Activated B cell treated with CpG ODN at 0.5 μM for 24 hours (primary cell): ENCODE measurements around the gene GPS2. TPM values are rescaled to one million over a fixed set of nuclear protein-coding genes. Genes with fewer than 3 reads are reported as not detected.
A peak's percentile ranks its signal among the peaks of the same experiment; 100 is the strongest.

Experiments
- ATAC-seq: fragments of 200-7000 bp; cut with Tn5 transposase; one replicate; pipeline ENCODE4 v1.10.0; 2021; ENCODE audit warnings: low read depth, mild to moderate bottlenecking, moderate library complexity
- CTCF ChIA-PET: fragments of 350-600 bp; sonication (Branson Sonifier 250); formaldehyde crosslinking; loops from one replicate; lab custom pipeline; 2021; ENCODE audit warnings: antibody characterized with exemption; lab: Charles Lee
- POLR2A ChIA-PET: fragments of 350-600 bp; sonication (Branson Sonifier 250); formaldehyde crosslinking; loops from one replicate; lab custom pipeline; 2021; ENCODE audit warnings: antibody characterized with exemption; lab: Charles Lee
- DNase-seq: peaks from one replicate; pipeline ENCODE4 v3.0.0; 2022
- H3K27ac Mint-ChIP-seq: one replicate; pipeline ENCODE4 v1.8.0; 2020; ENCODE audit warnings: mixed read lengths
- H3K27me3 Mint-ChIP-seq: one replicate; pipeline ENCODE4 v1.8.0; 2021; ENCODE audit warnings: mixed read lengths
- H3K36me3 Mint-ChIP-seq: one replicate; pipeline ENCODE4 v1.8.0; 2021; ENCODE audit warnings: low read depth, mixed read lengths
- H3K4me1 Mint-ChIP-seq: one replicate; pipeline ENCODE4 v1.8.0; 2021; ENCODE audit warnings: mixed read lengths
- H3K4me3 Mint-ChIP-seq: one replicate; pipeline ENCODE4 v1.8.0; 2020; ENCODE audit warnings: mild to moderate bottlenecking, mixed read lengths
- H3K9me3 Mint-ChIP-seq: one replicate; pipeline ENCODE4 v1.8.0; 2020; ENCODE audit warnings: mixed read lengths
- CTCF ChIP-seq: fragments of 200-600 bp; IDR thresholded peaks from one replicate; pipeline ENCODE4 v1.8.0; 2022; ENCODE audit warnings: antibody characterized with exemption, mild to moderate bottlenecking
- intact Hi-C: fragments of 100-400 bp; cut with micrococcal nuclease; formaldehyde crosslinking; loops from one replicate; pipeline ENCODE4 v1.15.1; 2024
- total RNA-seq: library from RNA; stranded (reverse); gene quantifications from 2 replicates; pipeline ENCODE4 v1.2.3, GENCODE V29; 2022

GPS2 gene
- total RNA-seq, 1 donor from 2014 or later = 105 TPM

- TF ChIP-seq CTCF = no peak
- no peaks in the 10 kb centered on the region for H3K9me3 Mint-ChIP-seq
- peaks cover 3% of the 10 kb centered on the region for H3K4me1 Mint-ChIP-seq
- no peak for DNase-seq
- ChIA-PET CTCF (interaction anchor here (0.9 kb wide), 1 partner anchor 24 kb away, joined by 3 read pairs; no protein-coding TSS in a partner anchor), POLR2A (interaction anchor here (0.8 to 1.5 kb wide), 2 partner anchors 14 to 27 kb away, joined by 3 to 4 read pairs; partner anchors contain the start of gene ACAP1)
- intact Hi-C loops = no loop called here
- no peak overlapping the region for H3K4me3 Mint-ChIP-seq
- H3K27me3 Mint-ChIP-seq = no peaks in the 10 kb centered on the region
- ATAC-seq = no peak
- H3K36me3 Mint-ChIP-seq = peaks cover 82% of the 10 kb centered on the region
- H3K27ac Mint-ChIP-seq = no peak overlapping the region
Measured at GRCh38 chr17:7322520-7323194, 7.5 kb upstream of the GPS2 start.

- ChIA-PET POLR2A (interaction anchor here (0.6 to 1.5 kb wide), 3 partner anchors 12 to 28 kb away, joined by 3 to 4 read pairs (median 3); partner anchors contain the start of gene ACAP1), CTCF (interaction anchor here (0.8 to 1.0 kb wide), 4 partner anchors 8 to 30 kb away, joined by 3 read pairs; no protein-coding TSS in a partner anchor)
- Mint-ChIP-seq H3K27me3 (no peaks in the 10 kb centered on the region), H3K36me3 (peaks cover 83% of the 10 kb centered on the region), H3K4me1 (peaks cover 4% of the 10 kb centered on the region), H3K4me3 (no peak overlapping the region), H3K27ac (no peak overlapping the region), H3K9me3 (no peaks in the 10 kb centered on the region)
- no peak for TF ChIP-seq CTCF
- DNase-seq (no peak), ATAC-seq (no peak)
- intact Hi-C loops = no loop called here
Measured at GRCh38 chr17:7321466-7321865, 6.3 kb upstream of the GPS2 start.

GRCh38 chr17:7318121-7318860 lies 3.1 kb upstream of the GPS2 start:
- peaks cover 67% of the 10 kb centered on the region for H3K36me3 Mint-ChIP-seq
- H3K27me3 Mint-ChIP-seq = no peaks in the 10 kb centered on the region
- intact Hi-C loops = no loop called here
- no peak for DNase-seq
- H3K27ac Mint-ChIP-seq = no peak overlapping the region
- CTCF ChIA-PET = interaction anchor here (1.3 kb wide), 1 partner anchor 11 kb away, joined by 3 read pairs; the partner anchor contains the start of gene NEURL4
- peaks cover 24% of the 10 kb centered on the region for H3K4me1 Mint-ChIP-seq
- POLR2A ChIA-PET = interaction anchor here (1.3 to 3.8 kb wide), 3 partner anchors 9 to 12 kb away, joined by 6 to 52 read pairs (median 12); partner anchors contain the start of gene NEURL4
- H3K4me3 Mint-ChIP-seq = peak overlapping the region; percentile 38
- TF ChIP-seq CTCF = no peak
- no peaks in the 10 kb centered on the region for H3K9me3 Mint-ChIP-seq
- ATAC-seq = no peak

GRCh38 chr17:7317161-7317803 lies 2.1 kb upstream of the GPS2 start:
- no peak for TF ChIP-seq CTCF
- DNase-seq = no peak
- no peak for ATAC-seq
- ChIA-PET CTCF (interaction anchor here (1.1 to 1.3 kb wide), 2 partner anchors 12 to 38 kb away, joined by 3 read pairs; partner anchors contain the start of gene NEURL4), POLR2A (interaction anchor here (1.3 to 3.8 kb wide), 3 partner anchors 8 to 13 kb away, joined by 6 to 52 read pairs (median 12); partner anchors contain the start of gene NEURL4)
- peaks cover 67% of the 10 kb centered on the region for H3K36me3 Mint-ChIP-seq
- H3K9me3 Mint-ChIP-seq = no peaks in the 10 kb centered on the region
- H3K4me1 Mint-ChIP-seq = peaks cover 34% of the 10 kb centered on the region
- no peak overlapping the region for H3K27ac Mint-ChIP-seq
- intact Hi-C loops = no loop called here
- H3K27me3 Mint-ChIP-seq = no peaks in the 10 kb centered on the region
- peak overlapping the region; percentile 44 for H3K4me3 Mint-ChIP-seq
